ENCODE measurements around the gene TAOK2.

GRCh38 chr16:29983420-29984136 lies 9.9 kb downstream of the TAOK2 start:
- TF ChIP-seq EP300 (IDR thresholded peaks at IDR 0.05) (no peak), CTCF (IDR thresholded peaks at IDR 0.05) (no peak), POLR2A (IDR thresholded peaks at IDR 0.05) (no peak)

Data from tibial nerve (tissue), 4 donors.